ENCODE results near the gene TMTC4. TPM values are rescaled to one million over a fixed set of nuclear protein-coding genes. Genes with fewer than 3 reads are reported as not detected.

TMTC4 gene
- total and polyA plus RNA-seq, 2 of the 4 experiments (the other 2 are of a cell fraction), result 8.4 to 14.3 TPM

DNA sequence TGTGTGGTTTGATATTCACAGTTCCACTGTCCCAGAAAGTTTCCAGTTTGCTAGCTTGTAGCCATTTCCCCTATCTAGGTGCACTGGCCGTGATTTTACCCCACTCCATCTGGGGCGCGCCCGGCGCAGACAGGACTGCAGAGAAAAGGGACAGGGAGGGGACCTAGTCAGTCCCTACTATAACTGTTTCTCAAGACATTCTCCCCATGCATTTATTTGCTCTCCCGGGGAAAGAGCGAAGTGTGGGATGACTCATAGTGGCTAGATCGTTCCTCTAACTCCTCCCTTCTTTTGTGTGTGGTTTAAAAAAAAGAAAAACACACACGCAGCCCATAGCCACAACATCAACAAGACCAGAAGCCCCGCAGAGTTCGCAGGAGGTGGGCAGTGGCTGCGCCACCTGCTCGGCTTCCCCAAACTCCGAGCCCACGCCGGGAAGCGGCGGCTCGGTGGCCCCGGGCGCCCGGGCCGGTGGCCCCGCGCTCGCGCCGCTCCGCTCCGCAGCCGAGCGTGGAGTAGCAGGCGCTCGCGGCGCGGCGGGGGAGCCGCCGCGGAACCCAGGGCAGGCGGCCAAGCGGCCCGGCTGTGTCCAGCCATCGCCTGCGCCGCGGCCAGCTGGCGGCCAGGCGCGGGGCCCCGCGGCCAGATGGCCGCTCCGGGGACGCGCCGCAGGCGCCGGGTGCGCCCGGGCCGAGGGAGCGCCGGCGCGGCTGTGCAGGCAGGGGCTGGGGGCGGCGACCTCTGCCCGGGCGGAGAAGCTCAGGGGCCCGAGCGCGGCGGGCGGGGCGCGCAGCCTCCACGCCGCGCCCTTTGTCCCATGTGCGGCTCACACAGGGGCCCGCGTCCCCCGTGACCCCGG is 653 bp downstream of the TMTC4 start (continued):
- TF ChIP-seq SMC3 (IDR thresholded peaks at IDR 0.05; ENCODE audit: low read depth, low read length) (no peak), FOS (IDR thresholded peaks at IDR 0.05; ENCODE audit: low read depth, low read length) (peak; percentile 67; the same call in 1 of the 2 replicates), CHD1 (IDR thresholded peaks at IDR 0.05; ENCODE audit: low read depth, low read length) (no peak), MXI1 (IDR thresholded peaks at IDR 0.05; ENCODE audit: borderline replicate concordance, low read depth, low read length) (no peak)

DNA sequence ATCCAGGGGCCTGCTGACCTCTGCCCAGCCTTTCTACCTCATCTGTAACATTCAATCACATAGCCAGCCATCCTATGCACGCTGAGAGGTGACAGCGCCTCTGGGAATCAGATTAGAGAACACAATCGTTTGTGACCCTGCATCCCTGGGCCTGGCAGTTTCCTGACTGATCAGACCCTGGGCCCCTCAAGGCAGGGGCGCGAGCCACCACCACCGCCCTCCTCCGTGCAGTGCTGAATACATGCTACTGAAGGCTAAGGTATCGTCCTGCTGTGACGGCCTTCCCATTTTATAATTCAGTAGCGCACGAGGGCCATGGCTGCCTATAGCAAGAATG is 1.3 kb downstream of the TMTC4 start:
- Histone ChIP-seq H3K27me3 (ENCODE audit: control insufficient read depth, insufficient read depth, low read length) (no peaks in the 10 kb centered on the region; the same call in 1 of the 2 replicates), H4K20me1 (ENCODE audit: insufficient read depth, low read length) (peaks cover 4% of the 10 kb centered on the region; the same call in 1 of the 2 replicates), H3K79me1 (ENCODE audit: low read depth in 1 of 2, low read length in 2 of 2) (peaks cover 4 to 17% of the 10 kb centered on the region in 2 experiments), H3K9me1 (ENCODE audit: insufficient read depth, low read length) (peaks cover 4% of the 10 kb centered on the region; the same call in 1 of the 2 replicates), H3K4me1 (ENCODE audit: control insufficient read depth, insufficient read depth, low read length) (peaks cover 10% of the 10 kb centered on the region; the same call in 1 of the 2 replicates), H4K8ac (ENCODE audit: low read depth in 2 of 2, low read length in 2 of 2) (no peak overlapping the region), H2BK20ac (ENCODE audit: low read depth, low read length) (no peak overlapping the region), H3K36me3 (ENCODE audit: control insufficient read depth, insufficient read depth, low read length) (peaks cover 4% of the 10 kb centered on the region), H3K14ac (replicated peaks; ENCODE audit: low read depth, low read length) (peak overlapping the region; percentile 54; the same call in 1 of the 2 replicates), H2BK15ac (ENCODE audit: low read depth, low read length) (no peak overlapping the region), H4K91ac (ENCODE audit: insufficient read depth, low read depth, low read length) (no peak overlapping the region), H2AK5ac (ENCODE audit: low read depth, low read length) (peak overlapping the region; percentile 55; the same call in 1 of the 2 replicates), H2BK120ac (ENCODE audit: low read depth, low read length) (no peak overlapping the region), H2BK5ac (ENCODE audit: low read depth, low read length, poor library complexity, severe bottlenecking) (no peak overlapping the region), H3K9me3 (ENCODE audit: control insufficient read depth, insufficient read depth, low read length) (no peaks in the 10 kb centered on the region), H3K4ac (ENCODE audit: low read depth, low read length) (peak overlapping the region; percentile 24; the same call in 1 of the 2 replicates), H3K4me2 (ENCODE audit: low read depth, low read length) (peak overlapping the region; percentile 97), H4K5ac (ENCODE audit: low read depth, low read length) (no peak overlapping the region), H2AFZ (replicated peaks; ENCODE audit: low read length, poor library complexity) (peak overlapping the region; percentile 90), H3K4me3 (ENCODE audit: insufficient read depth, low read depth, low read length) (peak overlapping the region; percentile 79), H3K9ac (ENCODE audit: low read depth, low read length) (peak overlapping the region; percentile 40), H3K18ac (ENCODE audit: low read depth, low read length) (no peak overlapping the region), H3K23ac (ENCODE audit: low read depth, low read length) (peak overlapping the region; percentile 39; the same call in 1 of the 2 replicates), H3K27ac (ENCODE audit: insufficient read depth, low read length) (peak overlapping the region; percentile 6; the same call in 1 of the 2 replicates), H2AK9ac (replicated peaks; ENCODE audit: low read depth, low read length, poor library complexity) (peak overlapping the region; percentile 86), H3K56ac (ENCODE audit: extremely low read depth, insufficient read depth, low read length) (no peak overlapping the region)
- CTCF ChIA-PET, result no interaction called here
- intact Hi-C loops (cut with micrococcal nuclease) (no loop called here), in situ Hi-C loops (cut with MboI; ENCODE audit: low sequenced_read_pairs) (no loop called here), dilution Hi-C loops (cut with HindIII; ENCODE audit: low sequenced_read_pairs, unreplicated experiment) (no loop called here)
- DNase-seq (no peak), ATAC-seq (ENCODE audit: low read depth) (no peak)
- TF ChIP-seq MAZ (IDR thresholded peaks at IDR 0.05; ENCODE audit: borderline replicate concordance, low read depth, low read length), result no peak
- TF ChIP-seq CEBPB (IDR thresholded peaks at IDR 0.05; ENCODE audit: low read depth, low read length), result no peak
- no peak for TF ChIP-seq FOS (IDR thresholded peaks at IDR 0.05; ENCODE audit: low read depth, low read length)
- no peak for TF ChIP-seq RCOR1 (IDR thresholded peaks at IDR 0.05; ENCODE audit: insufficient replicate concordance, low read length)
- TF ChIP-seq RFX5 (IDR thresholded peaks at IDR 0.05; ENCODE audit: low read depth, low read length), result no peak
- no peak for TF ChIP-seq RAD21 (IDR thresholded peaks at IDR 0.05; ENCODE audit: low read length)
- TF ChIP-seq CHD1 (IDR thresholded peaks at IDR 0.05; ENCODE audit: low read depth, low read length), result no peak
- no peak for TF ChIP-seq BHLHE40 (IDR thresholded peaks at IDR 0.05; ENCODE audit: low read depth, low read length)
- no peak for TF ChIP-seq POLR2A (IDR thresholded peaks at IDR 0.05; ENCODE audit: low read depth, low read length)
- no peak for TF ChIP-seq MAFK (IDR thresholded peaks at IDR 0.05; ENCODE audit: low read depth, low read length)
- no TSS peak for BruUV-seq (replicated peaks)
- POLR2A ChIA-PET (ENCODE audit: unreplicated experiment), result no interaction called here
- 40% methylated on average over 1 of the region's 11 CpGs; no CpG with 5 or more reads in 1 of the 2 experiments for WGBS, 2 experiments (ENCODE audit: extremely low coverage in 2 of 2, insufficient read length in 1 of 2)

All from IMR-90 (cell line).